ENCODE results near the gene ASB13.

GRCh38 chr10:5691786-5692185 is 25.4 kb upstream of the ASB13 start:
- TF ChIP-seq FOXA1 (IDR thresholded peaks at IDR 0.05) (no peak), TARDBP (IDR thresholded peaks at IDR 0.05) (no peak), FOXM1 (IDR thresholded peaks at IDR 0.05; ENCODE audit: borderline replicate concordance) (no peak), SUZ12 (IDR thresholded peaks at IDR 0.05) (no peak), HDGF (IDR thresholded peaks at IDR 0.05; ENCODE audit: borderline replicate concordance) (no peak), ARNT (IDR thresholded peaks at IDR 0.05) (no peak)
